ENCODE data around the gene CDKN2AIP.

DNA sequence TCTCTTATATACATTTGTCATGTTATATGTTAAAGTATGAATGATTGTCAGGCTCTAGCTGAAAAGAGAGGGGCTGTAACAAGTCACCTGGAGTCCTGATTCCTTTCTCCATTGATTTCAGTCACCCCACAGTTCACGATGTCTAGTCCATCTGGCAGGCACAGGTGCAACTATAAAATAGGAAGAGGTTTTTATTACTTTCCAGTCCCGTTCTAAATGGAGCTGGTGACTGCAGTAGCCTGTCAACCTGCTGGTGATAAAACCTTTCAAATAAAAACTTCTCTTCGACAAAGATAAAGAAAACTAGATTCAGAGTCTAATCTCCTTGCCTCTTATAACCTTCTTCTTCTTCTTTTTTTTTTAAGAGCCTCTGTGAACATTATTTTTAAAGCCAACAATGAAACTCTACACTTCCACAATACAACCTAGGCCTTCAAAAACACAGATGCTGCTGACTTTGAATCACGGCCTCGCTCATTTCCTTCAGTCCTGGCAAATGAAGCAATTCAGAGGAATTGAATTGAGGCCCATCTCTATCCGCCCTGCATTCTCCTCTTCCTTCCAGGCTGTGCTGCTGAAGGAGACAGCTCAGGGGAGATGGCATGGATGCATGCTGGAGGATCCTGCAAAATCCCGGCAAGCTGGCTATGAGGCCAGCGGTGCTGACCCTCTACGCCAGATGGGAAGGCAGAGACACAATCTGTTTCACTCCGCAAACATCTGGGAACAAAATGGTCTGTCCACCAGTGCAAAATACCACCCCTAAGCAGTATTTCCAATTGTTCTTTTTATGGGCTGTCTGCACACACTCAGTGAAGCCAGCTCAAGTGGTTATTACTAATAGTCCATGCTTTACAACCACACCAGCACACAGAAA lies 27.3 kb upstream of the CDKN2AIP start:
- TF ChIP-seq, protein P1, sequence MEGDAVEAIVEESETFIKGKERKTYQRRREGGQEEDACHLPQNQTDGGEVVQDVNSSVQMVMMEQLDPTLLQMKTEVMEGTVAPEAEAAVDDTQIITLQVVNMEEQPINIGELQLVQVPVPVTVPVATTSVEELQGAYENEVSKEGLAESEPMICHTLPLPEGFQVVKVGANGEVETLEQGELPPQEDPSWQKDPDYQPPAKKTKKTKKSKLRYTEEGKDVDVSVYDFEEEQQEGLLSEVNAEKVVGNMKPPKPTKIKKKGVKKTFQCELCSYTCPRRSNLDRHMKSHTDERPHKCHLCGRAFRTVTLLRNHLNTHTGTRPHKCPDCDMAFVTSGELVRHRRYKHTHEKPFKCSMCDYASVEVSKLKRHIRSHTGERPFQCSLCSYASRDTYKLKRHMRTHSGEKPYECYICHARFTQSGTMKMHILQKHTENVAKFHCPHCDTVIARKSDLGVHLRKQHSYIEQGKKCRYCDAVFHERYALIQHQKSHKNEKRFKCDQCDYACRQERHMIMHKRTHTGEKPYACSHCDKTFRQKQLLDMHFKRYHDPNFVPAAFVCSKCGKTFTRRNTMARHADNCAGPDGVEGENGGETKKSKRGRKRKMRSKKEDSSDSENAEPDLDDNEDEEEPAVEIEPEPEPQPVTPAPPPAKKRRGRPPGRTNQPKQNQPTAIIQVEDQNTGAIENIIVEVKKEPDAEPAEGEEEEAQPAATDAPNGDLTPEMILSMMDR (IDR thresholded peaks at IDR 0.05; ENCODE audit: low read depth, low read length), result no peak
- TF ChIP-seq EZH2phosphoT487 (IDR thresholded peaks at IDR 0.05; ENCODE audit: low read depth), result no peak

Data from OCI-LY3 (cell line).